Right lobe of liver (tissue), 4 donors: ENCODE results near the gene DDN.

Experiments
- CTCF ChIP-seq, 4 donors: fragments of 200-600 bp in 3 of 4; fragments of 450-650 bp in 1 of 4; IDR thresholded peaks; one replicate each; pipeline versions ENCODE4 v1.5.1 to v1.8.0; 2016 to 2022; ENCODE audit warnings: antibody characterized with exemption in 4 of 4, mild to moderate bottlenecking in 2 of 4
- POLR2A ChIP-seq: fragments of 450-650 bp; IDR thresholded peaks from one replicate; pipeline ENCODE4 v1.6.1; 2017; ENCODE audit warnings: antibody characterized with exemption, mild to moderate bottlenecking
- donor health status: DM: no; HTN: no; CAD: no.
- donor health status: DM: no; HTN: no; CAD: no.
- donor health status: DM: no; HTN: yes; CAD: no.

DNA sequence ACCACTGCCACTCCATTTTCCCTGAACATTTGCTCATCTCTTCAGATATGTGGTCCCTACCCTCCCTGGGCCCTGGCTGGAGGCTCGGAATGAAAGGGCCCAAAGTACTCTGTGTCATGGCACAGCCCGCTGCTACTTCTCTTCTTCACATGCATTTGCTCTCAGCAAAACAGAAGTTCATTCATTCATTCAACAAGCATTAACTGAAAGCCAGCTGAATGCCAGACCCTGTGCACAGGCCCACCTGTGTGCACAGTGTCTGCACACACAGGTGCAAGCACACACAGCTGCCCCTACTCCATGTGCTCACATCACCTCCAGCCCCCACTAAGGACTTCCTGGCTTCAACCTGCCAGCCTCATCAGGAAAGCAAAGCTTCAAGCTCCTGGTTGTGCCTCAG is 13.3 kb downstream of the DDN start:
- no peak for TF ChIP-seq CTCF (IDR thresholded peaks at IDR 0.05)
- no peak for TF ChIP-seq POLR2A
